K562 treated with DMSO at 1 percent for 12 hours (cell line): ENCODE results near the gene CCNDBP1. TPM values are rescaled to one million over a fixed set of nuclear protein-coding genes. Genes with fewer than 3 reads are reported as not detected.

Source experiments
- total RNA-seq: library from RNA; unstranded; fragments of 300-600 nt; gene quantifications from 2 replicates; pipeline ENCODE4 v1.2.3, GENCODE V29; 2022; ENCODE audit not compliant: insufficient read depth

Gene CCNDBP1
- total RNA-seq, result 94.1 and 128 TPM in 2 replicates

GRCh38 chr15:43185157-43186002 lies at the start of gene CCNDBP1:
TSS of gene CCNDBP1 (plus strand) at chr15:43185403. CDS start at chr15:43185499, 96 bp downstream.

GRCh38 chr15:43220991-43221403 lies 35.8 kb downstream of the CCNDBP1 start, which contains the start of gene EPB42:
TSS of gene EPB42 (minus strand) at chr15:43221018. CDS start at chr15:43220825, 193 bp downstream.

Other genes with a start within 250 kb of the CCNDBP1 start
- gene UBR1, start 79.4 kb upstream of the CCNDBP1 start, total RNA-seq, result 2.8 and 11.1 TPM in 2 replicates
- 9.3 and 16.6 TPM in 2 replicates for gene TMEM62, start 51.8 kb upstream of the CCNDBP1 start, total RNA-seq
- 0.99 and 1.7 TPM in 2 replicates for gene EPB42, start 35.6 kb downstream of the CCNDBP1 start, total RNA-seq
- not detected in 2 replicates for gene TGM5, start 81.5 kb downstream of the CCNDBP1 start, total RNA-seq
- gene TGM7, start 116.9 kb downstream of the CCNDBP1 start, total RNA-seq, result not detected in 2 replicates
- gene LCMT2, start 145.2 kb downstream of the CCNDBP1 start, total RNA-seq, result 4.2 and 6.2 TPM in 2 replicates
- gene ZSCAN29, start 185.6 kb downstream of the CCNDBP1 start, total RNA-seq, result 5.3 and 33.9 TPM in 2 replicates
- gene TUBGCP4, start 185.7 kb downstream of the CCNDBP1 start, total RNA-seq, result 8.3 and 38.2 TPM in 2 replicates